GM19438 (cell line): ENCODE measurements around the gene FN3K.

Experiments
- ATAC-seq: cut with Tn5 transposase; IDR thresholded peaks from one replicate; pipeline ENCODE4 v1.9.1; 2021; ENCODE audit warnings: low read depth; ENCODE audit not compliant: unreplicated experiment

The FN3K gene

DNA sequence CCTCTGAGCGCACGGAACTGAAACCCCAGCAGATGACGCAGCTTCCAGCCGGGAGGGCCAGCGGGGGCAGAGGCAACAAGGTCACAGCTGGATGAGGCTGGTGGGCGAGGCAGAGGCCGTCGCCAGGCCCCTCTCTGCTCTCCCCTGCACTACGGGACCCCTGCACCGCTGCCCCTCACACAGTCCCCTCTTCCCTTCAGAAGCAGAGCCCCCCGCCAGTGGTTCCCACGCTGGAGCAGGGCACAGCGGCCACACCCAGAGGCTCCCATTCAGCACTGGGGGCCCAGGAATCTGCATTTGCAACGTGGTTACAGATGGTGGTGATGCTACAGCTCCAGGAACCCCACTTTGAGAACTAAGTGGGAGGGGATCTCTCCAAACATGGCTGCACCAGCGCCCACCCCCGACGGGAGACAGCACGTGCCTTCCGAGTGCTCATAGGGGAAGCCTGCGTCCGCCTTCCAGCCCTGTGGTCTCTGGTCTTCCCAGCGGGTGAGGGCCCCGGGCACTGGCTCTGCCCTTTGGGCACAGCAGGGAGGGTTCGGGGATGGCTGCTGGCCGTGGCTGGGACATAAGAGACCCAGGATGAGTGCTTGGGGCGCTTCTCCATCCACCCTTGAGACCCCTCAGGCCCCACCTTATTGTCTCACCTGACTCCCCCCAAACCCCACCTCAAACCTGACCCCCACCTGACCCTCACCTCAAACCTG is 32.2 kb upstream of the FN3K start:
- no peak for ATAC-seq

DNA sequence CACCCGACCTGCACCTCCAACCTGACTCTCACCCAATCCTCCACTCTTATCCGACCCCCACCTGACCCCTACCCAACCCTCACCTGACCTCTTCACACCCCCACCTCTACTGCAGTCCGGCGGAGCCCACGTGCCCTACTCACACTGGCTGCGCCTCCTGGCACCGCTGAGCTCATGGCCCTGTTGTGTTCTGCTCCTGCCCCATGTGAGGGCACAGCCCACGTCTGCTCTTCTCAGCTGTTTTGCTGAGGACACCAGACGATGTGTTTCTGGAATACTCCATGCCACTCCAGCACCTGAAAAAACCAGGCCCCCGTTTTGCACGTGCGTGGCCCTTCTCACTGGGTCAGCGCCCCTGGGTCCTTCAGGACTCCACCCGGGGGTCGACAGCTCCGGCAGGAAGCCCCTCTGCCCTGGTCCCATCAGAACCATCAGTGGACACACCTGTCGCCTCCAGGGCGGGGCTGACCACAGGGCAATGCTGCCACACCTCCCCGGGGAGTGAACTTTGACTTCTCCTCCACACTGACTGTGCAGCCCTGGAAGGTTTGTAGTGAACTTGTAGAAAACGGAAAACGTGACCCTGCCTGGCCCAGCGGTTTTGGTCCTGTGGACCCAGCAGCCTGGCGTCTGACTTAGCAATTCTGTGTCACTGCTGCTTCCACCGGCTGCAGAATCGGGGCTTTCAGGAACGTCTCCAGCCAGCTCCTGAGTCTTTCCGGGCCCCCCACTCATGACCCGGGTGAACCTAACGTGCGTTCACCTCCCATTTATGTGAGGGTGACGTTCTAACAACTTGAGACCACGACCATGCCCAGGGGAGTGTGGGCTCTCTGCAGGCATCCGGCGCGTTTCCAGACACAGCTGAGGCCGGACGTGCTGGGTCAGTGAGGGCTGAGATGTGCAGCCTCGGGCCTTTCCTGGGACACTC is 31.2 kb upstream of the FN3K start:
- ATAC-seq, result no peak

DNA sequence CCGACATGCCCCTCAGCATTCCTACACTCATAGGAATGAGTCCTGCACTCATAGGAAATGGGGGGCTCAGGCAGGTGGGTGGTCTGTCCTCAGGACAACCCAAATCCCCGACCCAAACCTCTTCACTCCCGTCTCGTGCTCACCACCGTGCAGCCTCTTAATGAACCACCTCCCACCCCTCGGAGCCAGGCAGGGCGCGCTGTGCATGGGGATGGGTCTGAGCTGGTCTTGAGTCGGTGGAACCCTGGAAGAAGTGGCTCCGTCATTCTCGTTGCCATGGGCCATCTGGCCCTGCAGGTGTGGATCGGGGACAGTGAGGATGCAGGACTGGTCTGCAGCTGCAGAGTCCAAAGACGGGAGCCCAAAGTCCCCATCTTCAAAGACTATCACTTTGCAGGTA is 30.5 kb upstream of the FN3K start:
- no peak for ATAC-seq

DNA sequence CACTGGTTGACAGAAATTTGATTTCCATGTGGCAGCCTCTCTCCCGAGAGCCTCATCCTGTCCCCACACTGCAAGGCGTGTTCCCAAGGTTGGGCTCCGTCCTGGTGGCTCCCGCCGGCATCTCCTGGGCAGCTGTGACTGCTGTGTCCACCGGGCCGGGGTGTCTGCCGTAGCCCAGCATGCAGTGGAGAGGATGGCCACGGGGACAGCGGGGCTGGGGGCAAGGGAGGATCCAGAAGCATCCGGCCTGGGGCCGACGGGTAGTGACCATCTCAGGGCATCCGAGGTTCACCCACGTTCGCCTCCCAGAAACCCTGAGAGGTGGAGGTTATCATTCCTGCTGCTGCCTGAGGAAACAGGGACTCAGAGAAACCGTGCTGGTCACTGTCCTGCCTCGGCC is 29.7 kb upstream of the FN3K start:
- ATAC-seq, result no peak

DNA sequence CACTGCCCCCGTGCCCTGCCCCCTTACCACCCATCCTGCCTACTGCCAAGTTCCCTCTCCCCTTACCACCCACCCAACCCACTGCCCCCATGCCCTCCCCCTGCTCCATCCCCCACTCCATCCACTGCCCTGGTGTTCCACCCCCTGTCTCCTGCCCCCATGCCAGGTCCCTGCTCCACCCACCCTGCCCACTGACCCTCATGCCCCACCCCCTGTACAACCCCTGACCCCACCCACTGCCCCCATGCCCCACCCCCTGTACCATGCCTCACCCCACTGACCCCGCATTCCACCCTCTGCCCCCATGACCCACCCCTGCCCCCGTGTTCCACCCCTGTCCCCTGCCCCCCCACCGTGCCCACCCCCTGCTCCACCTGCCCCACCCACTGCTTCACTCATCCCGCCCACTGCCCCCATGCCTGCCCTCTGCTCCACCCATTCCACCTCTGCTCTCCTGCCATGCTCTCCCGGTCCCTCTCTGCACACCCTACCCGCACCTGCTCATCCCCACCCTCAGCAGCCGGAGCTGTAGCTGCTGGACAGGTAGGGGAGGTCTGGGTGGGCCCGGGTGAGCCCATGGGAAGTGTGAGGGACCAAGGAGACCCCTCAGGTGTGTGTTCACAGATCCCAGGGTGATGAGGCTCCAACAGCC is 26.3 kb upstream of the FN3K start:
- no peak for ATAC-seq

DNA sequence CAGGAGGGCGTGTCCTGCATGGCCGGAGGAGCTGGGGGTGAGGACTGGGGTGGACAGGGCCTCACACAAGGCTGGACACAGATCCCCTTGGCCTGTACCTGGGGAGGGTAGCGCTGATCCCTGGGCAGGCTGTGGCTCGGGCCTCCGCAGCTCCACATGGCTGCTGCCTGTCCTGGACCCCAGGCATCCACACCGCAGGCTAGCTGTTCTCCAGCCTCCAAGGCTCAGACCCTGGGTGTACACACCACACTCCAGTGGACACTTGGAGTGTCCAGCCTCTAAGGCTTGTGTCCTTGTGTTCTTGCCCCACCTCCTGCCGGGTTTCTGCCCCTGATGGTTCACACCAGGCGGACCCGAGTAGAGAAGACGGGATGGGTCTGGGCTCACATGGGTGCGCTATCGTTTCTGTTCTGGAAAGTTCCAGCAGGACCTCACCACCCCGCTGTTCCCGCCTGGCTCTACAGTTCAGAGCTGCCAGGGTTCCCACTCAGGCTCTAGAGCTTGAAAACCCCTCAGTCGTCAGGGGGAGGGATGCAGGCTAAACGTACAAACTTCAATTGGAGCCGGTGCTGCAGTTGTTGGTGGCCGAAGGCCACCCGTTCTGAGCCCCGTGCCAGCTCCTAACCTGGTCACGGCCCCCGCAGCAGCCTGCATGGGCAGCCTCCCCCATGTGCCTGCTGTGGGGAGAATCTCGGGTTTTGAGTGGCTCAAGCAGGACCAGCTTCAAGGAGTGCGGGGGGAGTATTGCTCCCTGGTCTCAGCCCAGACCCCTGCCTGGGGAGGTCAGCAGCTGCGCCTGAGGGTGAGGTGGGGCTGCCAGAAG is 25.5 kb upstream of the FN3K start:
- ATAC-seq, result no peak

DNA sequence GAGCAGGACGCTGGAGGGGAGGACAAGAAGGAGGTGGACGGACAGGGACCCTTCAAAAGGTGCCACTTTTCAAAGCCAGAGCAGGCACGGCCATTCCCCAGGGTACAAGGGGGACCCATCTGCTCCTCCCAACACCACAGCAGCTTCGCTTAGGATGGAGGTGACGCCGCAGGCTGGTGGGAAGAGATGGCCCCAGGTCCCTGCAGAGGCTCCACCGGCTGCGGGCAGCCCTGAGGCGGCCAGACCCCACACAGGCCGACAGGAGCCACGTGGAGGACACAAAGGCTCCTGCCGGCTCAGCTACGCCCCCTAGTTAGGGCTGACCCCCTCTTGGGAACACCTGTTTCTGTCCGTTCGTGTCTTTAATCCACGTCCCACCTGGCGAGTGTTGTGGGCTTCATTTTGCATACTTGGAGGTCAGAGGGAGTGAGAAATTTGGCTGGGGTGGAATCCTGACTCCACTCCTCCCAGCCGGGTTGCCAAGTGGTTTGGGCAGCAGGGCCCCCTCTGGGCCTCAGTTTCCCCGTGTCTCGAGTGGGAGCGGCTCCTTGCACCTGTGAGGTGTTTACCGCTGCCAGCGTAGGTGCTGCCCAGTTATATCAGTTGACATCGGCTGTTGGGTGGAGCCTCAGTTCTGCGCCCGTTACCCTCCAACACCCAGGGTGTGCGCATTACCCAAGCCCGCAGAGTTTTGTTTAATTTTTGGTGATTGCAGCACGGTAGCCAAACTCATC is 24.7 kb upstream of the FN3K start:
- ATAC-seq, result no peak

DNA sequence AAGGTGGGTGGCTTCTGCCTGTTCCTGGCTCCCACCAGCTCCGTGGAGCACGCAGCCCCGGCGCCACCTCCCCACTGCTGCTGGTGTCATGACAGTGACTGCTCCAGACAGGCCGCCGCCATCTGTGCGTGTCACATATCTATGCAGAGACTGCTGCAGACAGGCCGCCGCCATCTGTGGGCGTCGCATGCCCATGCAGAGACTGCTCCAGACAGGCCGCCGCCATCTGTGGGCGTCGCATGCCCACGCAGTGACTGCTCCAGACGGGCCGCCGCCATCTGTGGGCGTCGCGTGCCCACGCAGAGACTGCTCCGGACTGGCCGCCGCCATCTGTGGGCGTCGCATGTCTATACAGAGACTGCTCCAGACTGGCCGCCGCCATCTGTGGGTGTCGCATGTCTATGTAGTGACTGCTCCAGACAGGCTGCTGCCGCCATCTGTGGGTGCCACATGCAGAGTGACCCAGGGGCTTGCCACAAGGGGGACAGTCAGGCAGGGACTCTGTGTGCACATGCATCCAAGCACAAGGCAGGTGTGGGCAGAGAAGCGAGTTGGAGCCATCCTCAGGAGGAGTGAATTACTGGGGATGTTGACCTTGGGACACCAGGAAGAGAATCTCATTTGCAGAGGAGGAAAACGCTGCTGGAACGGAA is 22.2 kb upstream of the FN3K start:
- no peak for ATAC-seq

DNA sequence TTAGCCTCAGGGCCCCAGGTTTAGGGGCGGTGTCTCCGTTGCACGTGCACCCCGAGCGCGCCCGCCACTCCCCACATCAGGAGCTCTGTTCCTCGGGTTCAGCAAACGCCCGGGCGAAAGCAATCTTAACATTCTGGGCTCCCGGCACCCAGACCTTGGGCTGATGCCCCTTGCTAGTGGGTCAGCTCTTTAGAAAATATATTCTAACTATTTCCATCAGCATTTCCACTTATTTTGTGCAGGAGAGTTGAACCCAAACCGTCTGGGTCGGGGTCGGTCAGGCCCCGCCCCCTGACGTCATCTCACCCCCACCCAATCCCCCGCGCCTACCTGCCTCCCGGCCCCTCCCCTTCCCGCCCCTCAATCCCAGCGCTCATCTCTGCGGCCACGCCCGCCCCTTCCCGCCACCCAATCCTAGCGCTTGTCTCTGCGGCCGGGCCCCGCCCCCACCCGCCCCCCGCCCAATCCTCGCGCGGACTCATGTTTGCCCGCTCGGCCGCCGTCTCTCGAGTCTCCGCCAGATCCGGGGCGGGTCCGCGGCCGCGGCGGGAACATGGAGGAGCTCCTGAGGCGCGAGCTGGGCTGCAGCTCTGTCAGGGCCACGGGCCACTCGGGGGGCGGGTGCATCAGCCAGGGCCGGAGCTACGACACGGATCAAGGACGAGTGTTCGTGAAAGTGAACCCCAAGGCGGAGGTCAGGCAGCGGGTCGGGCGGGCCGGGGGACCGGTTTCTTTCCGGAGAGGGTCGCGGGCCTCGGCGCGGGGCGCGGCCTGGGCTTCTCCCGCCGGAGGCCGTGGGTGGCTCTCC is 19.0 kb upstream of the FN3K start, which contains the start of gene FN3KRP:
FN3KRP (plus strand) TSS at position 504 of the 808 bp plus-strand sequence; CDS start at position 554, 50 bp downstream.
- peak; percentile 61 for ATAC-seq

DNA sequence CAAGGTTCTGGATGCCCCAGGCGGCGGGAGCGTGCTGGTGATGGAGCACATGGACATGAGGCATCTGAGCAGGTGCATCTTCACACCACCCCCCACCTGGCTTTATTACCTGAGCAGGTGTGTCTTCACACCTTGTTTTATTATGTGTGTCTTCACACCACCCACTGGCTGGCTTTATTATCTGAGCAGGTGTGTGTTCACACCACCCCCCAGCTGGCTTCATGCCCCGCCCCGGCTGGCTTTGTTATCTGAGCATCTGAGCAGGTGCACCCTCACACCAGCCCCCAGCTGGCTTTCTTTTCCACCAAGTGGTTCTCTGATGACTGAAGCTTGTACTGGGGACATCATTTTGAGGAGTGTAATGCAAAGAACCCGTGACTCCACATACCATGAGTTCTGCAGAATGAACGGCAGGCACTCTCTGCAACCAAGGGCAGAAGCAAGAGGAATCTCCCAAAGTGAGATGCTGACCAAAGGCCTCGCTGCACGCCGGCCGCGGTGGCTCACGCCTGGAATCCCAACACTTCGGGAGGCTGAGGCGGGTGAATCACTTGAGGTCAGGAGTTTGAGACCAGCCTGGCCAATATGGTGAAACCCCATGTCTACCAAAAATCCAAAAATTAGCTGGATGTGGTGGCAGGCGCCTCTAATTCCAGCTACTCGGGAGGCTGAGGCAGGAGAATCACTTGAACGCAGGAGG is 16.3 kb upstream of the FN3K start:
- no peak for ATAC-seq

DNA sequence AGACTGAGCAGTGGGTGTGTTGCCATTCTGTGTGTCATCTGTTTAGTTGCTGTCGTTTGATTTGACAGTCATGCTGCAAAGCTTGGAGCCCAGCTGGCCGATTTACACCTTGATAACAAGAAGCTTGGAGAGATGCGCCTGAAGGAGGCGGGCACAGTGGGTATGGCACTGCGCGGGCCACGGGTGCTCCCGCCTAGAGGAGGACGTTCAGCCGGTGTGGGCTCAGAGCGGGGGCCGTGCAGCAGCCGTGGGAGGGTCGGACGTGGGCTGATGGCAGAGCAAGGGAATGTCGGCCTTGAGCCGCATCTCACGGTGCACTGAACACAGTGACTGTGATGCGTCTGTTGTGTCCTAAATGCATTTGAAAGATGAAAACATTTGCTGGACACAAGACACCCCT is 15.2 kb upstream of the FN3K start:
- no peak for ATAC-seq

DNA sequence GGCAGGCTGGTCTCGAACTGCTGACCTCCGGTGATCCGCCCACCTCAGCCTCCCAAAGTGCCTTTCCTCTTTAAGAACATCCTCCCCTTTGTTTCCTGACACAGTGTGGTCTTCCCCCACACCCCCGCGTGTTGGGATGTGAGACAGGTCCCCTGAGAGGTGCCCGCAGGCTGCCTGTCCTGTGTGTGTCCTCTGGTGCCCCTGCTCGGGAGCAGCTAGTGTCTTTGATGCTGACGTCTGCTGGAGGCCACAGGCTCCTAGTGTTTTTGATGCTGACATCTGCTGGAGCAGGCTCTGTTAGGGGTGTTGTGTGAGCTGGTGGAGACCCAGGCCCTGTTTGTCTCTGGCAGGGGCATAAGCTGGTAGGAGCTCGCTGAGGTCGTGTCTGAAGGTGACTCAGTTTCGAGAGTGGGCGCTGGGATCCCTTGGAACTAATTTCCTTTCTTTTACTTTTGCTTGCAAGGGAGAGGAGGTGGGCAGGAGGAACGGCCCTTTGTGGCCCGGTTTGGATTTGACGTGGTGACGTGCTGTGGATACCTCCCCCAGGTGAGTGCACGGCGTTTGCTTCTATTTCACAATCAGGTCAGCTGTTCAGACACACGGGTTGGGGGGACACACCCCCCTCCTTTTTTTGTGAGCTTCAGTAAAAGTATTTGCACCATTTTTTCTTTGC is 12.9 kb upstream of the FN3K start:
- no peak for ATAC-seq

DNA sequence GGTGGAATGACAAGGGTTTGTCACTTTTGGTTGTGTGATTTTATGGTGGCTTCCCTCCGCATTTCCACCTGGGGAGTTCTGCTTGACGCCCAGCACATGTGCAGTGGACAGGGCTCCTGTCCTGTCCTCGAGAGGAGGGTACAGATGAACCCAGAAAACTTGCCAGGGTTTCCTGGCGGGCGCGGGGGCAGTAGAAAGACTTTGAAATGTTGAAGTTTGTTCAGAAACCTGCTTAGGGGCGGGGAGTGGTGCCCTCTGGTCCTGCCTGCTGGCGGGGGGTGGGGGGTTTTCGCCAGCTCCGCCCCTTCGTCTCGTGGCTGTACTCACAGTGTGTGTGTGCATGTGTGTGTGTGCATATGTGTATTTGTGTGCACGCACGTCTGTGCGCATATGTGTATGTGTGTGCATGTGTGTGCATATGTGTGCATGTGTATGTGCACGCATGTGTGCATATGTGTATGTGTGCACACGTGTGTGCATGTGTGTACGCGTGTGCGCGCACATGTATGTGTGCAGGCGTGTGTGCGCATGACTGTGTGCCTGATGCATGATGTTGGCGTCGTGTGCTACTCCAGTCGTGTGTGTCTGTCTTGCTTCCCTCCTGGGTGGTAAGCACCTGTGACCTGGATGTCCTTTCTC is 12.1 kb upstream of the FN3K start:
- no peak for ATAC-seq

DNA sequence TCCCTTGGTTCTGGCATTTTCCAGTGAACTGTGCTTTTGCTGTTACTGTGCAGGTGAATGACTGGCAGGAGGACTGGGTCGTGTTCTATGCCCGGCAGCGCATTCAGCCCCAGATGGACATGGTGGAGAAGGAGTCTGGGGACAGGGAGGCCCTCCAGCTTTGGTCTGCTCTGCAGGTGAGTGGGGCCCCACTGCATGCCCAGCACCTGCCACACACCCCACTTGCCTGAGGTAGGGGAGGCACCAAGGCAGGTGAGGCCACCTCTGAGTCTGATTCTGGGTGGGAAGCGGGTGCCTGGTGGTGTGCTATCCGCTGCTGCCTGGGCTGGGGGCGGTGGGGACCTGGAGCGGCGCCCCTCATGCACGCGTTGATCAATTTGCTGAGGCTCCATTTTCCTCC is 9.0 kb upstream of the FN3K start:
- ATAC-seq, result no peak

DNA sequence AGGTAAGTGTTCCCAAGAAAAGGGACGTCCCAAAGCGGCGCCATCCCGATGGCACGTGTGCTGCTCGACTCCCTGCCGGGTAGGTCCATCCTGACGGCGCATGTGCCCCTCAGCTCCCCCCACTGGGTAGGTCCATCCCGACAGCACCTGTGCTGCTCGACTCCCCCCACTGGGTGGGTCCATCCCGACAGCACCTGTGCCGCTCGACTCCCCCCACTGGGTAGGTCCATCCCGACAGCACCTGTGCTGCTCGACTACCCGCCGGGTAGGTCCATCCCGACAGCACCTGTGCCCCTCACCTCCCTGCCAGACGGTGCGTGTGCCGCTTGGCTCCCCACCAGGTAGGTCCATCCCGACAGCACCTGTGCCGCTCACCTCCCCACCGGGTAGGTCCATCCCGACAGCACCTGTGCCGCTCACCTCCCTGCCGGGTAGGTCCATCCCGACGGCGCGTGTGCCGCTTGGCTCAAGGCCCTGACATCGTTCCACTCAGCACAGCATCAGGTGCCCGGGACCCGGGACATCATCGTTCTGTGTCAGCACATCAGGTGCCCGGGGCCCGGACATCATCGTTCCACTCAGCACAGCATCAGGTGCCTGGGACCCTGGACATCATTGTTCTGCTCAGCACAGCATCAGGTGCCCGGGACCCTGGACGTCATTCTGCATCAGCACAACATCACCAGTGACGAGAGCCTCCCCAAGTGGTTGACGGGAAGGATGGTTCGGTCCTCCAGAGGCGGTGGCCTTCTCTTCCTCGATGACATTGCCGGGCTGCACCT is 5.7 kb upstream of the FN3K start:
- ATAC-seq, result no peak

DNA sequence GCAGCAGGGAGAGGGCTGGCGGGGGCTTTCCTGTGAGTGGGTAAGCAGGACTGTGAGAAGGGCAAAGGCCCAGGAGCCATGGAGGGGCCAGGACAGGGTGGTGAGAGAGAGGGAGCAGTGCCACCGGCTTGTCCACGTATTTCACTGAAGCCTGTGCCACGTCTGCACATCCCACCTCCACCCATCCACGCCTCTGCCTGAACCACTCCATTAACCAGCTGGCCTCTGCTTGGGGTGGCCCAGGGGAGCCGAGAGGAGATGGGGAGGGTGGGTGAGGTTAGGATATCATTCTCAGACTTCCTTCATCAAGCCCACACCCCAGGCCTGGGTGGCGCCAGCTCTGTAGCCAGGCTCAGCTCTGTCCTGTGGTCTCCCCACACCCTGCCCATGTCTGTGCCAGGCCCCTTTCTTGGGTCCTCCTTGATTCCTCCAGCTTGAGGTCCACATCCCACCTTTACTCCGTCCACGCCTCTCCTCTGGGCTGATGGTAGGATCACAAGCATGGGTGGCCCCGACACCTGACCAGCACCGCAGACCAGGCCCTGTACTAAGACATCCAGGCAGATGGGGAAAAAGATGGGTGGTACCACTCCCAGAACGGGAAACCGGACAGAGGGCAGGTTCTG is 3.2 kb upstream of the FN3K start:
- ATAC-seq, result no peak
